ENCODE data around the gene TMPRSS6.

The TMPRSS6 gene

GRCh38 chr22:37024339-37025157, 85.0 kb downstream of the TMPRSS6 start:
- no peak for DNase-seq

- DNase-seq: no peak
Measured at GRCh38 chr22:37023743-37024338, 85.7 kb downstream of the TMPRSS6 start.

GRCh38 chr22:37022483-37023337, 86.8 kb downstream of the TMPRSS6 start:
- DNase-seq: no peak

- DNase-seq: no peak
Measured at GRCh38 chr22:37021710-37022482, 87.6 kb downstream of the TMPRSS6 start.

DNA sequence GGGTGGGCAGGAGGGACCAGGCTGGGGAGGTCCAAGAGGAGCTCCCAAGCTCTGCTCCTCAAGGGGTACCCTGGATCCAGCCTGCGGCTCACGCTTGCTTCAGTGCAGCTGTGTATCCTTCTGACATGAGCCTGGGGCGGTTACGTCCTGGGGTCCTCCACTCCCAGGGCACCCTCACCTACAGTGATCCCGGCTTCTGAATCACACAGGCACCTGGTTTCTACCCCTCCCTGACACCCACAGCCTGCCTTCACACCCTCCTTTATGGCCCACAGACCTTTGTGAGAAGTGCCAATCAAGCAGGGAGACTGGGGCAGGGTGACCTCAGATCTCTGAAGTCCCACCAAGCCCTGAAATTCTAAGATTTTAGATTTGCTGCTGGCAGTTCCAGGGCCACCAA, 88.5 kb downstream of the TMPRSS6 start:
- DNase-seq: no peak

DNA sequence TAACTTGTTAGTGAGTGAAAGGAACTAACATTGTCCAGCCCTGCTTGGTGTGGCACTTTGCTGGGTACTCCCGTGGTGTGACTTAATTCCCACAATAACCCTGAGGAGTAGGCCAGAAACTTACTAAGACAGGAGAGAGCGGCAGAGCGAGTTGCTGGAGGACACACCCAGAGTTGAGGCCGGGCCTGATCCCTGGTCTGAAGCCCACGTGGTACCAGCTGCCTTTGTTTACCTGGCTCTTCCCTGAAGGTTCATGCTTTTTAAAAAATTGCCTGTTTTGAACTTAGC, 89.4 kb downstream of the TMPRSS6 start:
- DNase-seq: peak; percentile 36

- DNase-seq: peak; percentile 54
Measured at GRCh38 chr22:37019309-37020191, 90.0 kb downstream of the TMPRSS6 start, which contains the start of the genes MPST and TST. TSS of gene MPST (plus strand) at chr22:37019742. CDS start at chr22:37019837, 95 bp downstream. TSS of gene TST (minus strand) at chr22:37019447. CDS start at chr22:37018732, 715 bp downstream.

GRCh38 chr22:37018815-37019308, 90.7 kb downstream of the TMPRSS6 start:
- no peak for DNase-seq

- DNase-seq: no peak
Measured at GRCh38 chr22:37018086-37018814, 91.3 kb downstream of the TMPRSS6 start.

- no peak for DNase-seq
Measured at GRCh38 chr22:37017356-37017755, 92.2 kb downstream of the TMPRSS6 start.

DNA sequence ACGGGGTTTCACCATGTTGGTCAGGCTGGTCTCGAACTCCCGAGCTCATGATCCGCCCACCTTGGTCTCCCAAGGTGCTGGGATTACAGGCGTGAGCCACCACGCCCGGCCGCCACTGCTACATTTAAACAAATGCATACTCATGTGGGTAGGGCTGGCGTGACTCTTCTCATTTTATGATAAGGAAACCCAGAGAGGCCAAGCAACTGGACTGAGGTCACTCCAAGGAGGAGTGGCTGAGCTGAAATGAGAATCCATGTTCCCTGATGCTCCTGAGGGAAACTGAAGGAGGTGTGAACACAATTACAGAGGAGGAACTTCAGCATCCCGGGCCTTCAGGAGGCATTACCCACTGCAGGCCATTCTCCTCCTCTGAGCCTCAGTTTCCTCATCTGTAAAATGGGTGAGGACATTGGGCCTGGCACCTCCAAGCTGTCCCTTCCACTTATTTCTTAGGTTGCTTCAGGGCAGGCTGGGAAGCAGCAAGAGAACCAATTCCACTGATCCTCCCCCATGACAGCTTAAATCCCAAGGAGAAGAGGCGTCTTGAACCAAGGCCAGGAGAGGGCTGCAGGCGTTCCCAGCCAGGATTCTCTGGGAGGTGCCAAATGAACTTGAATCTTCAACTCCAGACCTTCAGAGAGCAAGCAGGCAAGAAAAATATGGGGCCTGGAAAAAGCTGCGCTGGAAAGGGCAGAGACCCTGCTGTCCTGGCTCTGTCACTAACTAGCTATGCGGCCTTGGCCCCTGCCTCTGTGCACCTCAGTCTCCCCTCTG, 93.2 kb downstream of the TMPRSS6 start:
- no peak for DNase-seq

DNA sequence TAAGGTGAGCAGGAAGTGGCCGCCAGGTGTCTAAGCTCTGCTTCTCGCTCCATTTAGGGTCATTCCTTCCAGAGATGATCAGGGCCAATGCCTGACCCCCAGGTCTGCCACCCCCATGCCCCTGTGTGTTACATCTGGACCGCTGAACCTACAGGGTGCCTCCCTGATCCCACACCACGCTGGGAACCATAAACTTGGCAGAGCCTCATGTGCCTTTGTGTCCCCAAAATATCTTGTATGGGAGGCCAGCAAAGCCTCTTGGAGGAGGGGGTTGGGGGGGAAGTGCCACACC, 94.0 kb downstream of the TMPRSS6 start:
- no peak for DNase-seq

Data from amniotic stem cell (primary cell).